HG02885 (cell line): ENCODE measurements around the gene CHD5.
"Not testable (repeated sequence)": the region's sequence is repeated elsewhere in the genome, so short reads cannot be mapped to it uniquely, and the experiment has no call there.

Source experiments
- ATAC-seq: cut with Tn5 transposase; IDR thresholded peaks from one replicate; pipeline ENCODE4 v1.9.1; 2021; ENCODE audit warnings: mild to moderate bottlenecking; ENCODE audit not compliant: unreplicated experiment, poor library complexity

Gene CHD5

DNA sequence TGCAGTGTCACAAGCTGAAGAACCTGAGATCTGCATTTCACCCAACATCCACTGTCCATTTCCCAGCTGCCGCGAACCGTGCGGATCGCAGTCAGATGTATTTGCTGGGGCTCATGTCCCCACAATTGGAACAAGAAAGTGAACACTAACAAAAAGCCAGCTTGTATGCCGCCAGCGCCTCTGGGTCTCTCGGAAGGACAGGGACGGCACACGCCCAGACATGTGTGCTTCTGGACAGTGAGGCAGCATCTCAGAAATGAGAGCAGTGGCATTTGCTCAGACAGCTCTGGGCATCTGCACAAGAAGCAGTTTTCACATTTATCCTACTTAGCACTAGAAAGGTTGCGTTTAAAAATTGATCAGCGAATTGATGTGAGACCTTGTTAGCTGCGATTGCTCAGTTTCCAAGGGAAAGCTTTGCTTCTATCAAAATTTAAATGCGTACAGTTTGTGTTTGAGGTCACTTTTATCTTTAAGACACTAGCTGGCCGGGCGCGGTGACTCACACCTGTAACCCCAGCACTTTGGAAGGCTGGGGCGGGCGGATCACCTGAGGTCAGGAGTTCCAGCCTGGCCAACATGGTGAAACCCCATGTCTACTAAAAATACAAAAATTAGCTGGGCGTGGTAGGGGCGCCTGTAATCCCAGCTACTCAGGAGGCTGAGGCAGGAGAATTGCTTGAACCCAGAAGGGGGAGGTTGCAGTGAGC lies 105.8 kb downstream of the CHD5 start:
- ATAC-seq: no peak

- ATAC-seq: no peak
Measured at GRCh38 chr1:6073480-6074053, 106.6 kb downstream of the CHD5 start.

- no peak for ATAC-seq
Measured at GRCh38 chr1:6072774-6073479, 107.2 kb downstream of the CHD5 start.

GRCh38 chr1:6071219-6071618 lies 108.9 kb downstream of the CHD5 start:
- ATAC-seq: no peak

GRCh38 chr1:6070450-6070974 lies 109.6 kb downstream of the CHD5 start:
- no peak for ATAC-seq

DNA sequence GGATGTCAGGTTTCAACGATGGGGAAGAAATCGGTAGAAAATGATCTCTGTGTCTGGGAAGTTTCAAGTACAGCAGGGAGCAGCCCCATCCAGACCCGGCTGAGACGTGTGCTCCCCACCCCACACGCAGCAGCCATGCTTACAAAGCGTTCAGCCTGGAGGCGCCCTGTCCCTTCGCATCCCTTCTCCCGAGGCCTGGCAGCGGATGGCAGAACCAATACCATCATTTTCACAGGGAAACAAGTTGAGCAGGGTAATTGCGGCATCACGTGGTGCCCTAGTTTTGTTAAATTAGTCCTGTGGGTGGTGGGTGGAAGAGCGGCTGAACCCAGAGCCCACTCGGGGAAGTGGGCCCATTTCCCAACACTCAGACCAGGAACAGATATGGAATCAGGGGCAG lies 110.5 kb downstream of the CHD5 start:
- no peak for ATAC-seq

- no peak for ATAC-seq
Measured at GRCh38 chr1:6068932-6069331, 111.2 kb downstream of the CHD5 start.

GRCh38 chr1:6068073-6068472 lies 112.0 kb downstream of the CHD5 start:
- no peak for ATAC-seq

- ATAC-seq: no peak
Measured at GRCh38 chr1:6066680-6067079, 113.4 kb downstream of the CHD5 start.

- no peak for ATAC-seq
Measured at GRCh38 chr1:6065093-6065858, 114.8 kb downstream of the CHD5 start.

DNA sequence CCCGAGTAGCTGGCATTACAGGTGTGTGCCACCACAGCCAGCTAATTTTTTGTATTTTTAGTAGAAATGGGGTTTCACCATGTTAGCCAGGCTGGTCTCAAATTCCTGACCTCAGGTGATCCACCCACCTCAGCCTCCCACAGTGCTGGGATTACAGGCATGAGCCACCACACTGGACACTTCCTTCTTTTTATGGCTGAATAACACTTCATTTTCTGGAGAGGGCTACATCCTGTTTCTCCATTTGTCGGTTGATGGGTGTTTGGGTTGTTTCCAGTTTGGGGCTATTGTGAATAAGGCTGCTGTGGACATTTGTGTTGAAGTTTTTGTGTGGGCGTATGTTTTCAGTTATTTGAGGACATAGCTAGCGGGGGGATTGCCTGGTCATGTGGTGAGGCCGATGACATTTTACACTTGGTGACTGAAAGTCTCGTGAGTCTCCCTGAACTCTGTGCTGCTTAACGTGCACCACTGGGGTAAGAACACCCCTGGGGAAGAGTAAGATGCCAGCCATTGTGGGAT lies 116.5 kb downstream of the CHD5 start:
- ATAC-seq: not testable (repeated sequence)

GRCh38 chr1:6062670-6063069 lies 117.5 kb downstream of the CHD5 start:
- ATAC-seq: no peak

DNA sequence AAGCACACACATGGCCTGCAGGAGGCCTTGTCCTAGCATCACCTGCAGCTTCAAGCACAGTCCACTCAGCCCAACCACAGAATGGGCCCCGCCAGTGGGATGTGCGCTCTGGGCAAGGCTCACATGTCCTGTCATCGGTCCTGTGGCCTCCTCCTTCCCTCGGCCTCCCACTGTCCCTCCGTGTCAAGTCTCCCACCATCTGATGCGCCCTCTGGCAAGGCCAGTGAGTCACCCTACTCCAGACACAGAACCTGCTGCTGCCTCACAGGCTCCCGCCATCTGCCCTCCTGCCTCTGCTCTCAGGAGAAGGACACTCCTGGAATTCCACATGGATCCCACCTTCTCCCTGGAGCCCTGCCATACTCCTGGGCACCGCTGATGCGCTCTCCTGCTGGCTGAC lies 120.3 kb downstream of the CHD5 start:
- ATAC-seq: no peak

GRCh38 chr1:6057170-6057845 lies 122.8 kb downstream of the CHD5 start:
- no peak for ATAC-seq

- ATAC-seq: no peak
Measured at GRCh38 chr1:6056572-6056948, 123.6 kb downstream of the CHD5 start.

GRCh38 chr1:6054596-6054995 lies 125.5 kb downstream of the CHD5 start:
- ATAC-seq: no peak

DNA sequence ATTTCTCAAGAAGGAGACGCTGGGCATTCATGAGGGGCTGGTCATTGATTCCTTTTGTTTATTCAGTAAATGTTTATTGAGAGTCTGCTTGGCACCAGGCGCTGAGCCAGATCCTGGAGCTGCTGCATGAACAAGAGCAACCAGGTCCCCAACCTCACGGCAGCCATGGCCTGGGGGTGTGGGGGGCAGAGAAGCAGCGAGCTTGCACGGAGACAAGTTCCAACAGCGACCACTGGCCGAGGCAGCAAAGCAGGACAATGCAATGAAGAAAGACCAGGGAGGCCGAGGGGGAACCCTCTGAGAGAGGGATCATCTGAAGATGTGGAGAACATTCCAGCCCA lies 126.9 kb downstream of the CHD5 start:
- no peak for ATAC-seq

GRCh38 chr1:6052543-6053205 lies 127.4 kb downstream of the CHD5 start:
- no peak for ATAC-seq
